HepG2 (cell line): ENCODE data around the gene KCNT1. TPM values are rescaled to one million over a fixed set of nuclear protein-coding genes. Genes with fewer than 3 reads are reported as not detected.

ENCODE experiments used
- ATAC-seq: fragments of 200-7000 bp; cut with Tn5 transposase; 3 replicates; pipeline ENCODE4 v1.9.1; 2020; ENCODE audit warnings: mild to moderate bottlenecking, moderate library complexity
- BruUV-seq: library from RNA; stranded (reverse); fragments of 400-500 nt; replicated peaks from 2 replicates; lab custom pipeline; 2021; lab: Mats Ljungman, UMichigan
- CTCF ChIA-PET: fragments of 300-600 bp; formaldehyde crosslinking; extraction: SDS; loops from one replicate; lab custom pipeline; 2021; ENCODE audit warnings: low total read pairs, inconsistent platforms, low intra/inter-chr PET ratio; lab: Yijun Ruan, JAX
- POLR2A ChIA-PET: fragments of 350-600 bp; sonication (Branson Sonifier 250); formaldehyde crosslinking; loops from one replicate; lab custom pipeline; 2020; ENCODE audit warnings: antibody characterized with exemption, inconsistent platforms; lab: Yijun Ruan, JAX
- DNase-seq: peaks from one replicate; pipeline ENCODE4 v3.0.0-alpha.2; 2015; ENCODE audit warnings: low spot score
- FAIRE-seq: peaks from 3 replicates; lab custom pipeline; 2011; peaks lifted over from hg19 to GRCh38; lab: Jason Lieb, UNC
- H2AFZ ChIP-seq: one replicate; pipeline ENCODE4 v1.6.1; 2011; ENCODE audit warnings: low read length, inconsistent platforms
- H3K27ac ChIP-seq: fragments of 300-600 bp; 3 replicates; pipeline ENCODE4 v1.8.0; 2011; ENCODE audit warnings: mixed run types, mild to moderate bottlenecking, mixed read lengths, low read length, inconsistent platforms; ENCODE audit not compliant: insufficient read depth; ENCODE audit errors: extremely low read length
- H3K27me3 ChIP-seq, 2 experiments: fragments of 200-600 bp in 1 of 2; 2 replicates in 1 of 2; 3 replicates in 1 of 2; pipeline versions ENCODE4 v1.6.0 to v1.8.0; 2011; ENCODE audit warnings: low read length in 2 of 2, mild to moderate bottlenecking in 2 of 2, moderate library complexity in 2 of 2, inconsistent platforms in 1 of 2; ENCODE audit not compliant: insufficient read depth in 2 of 2, control insufficient read depth in 1 of 2
- H3K36me3 ChIP-seq, 2 experiments: fragments of 200-600 bp in 1 of 2; replicated peaks in 1 of 2; 2 replicates in 1 of 2; 3 replicates in 1 of 2; pipeline versions ENCODE4 v1.5.1 to v1.8.0; 2011; ENCODE audit warnings: low read length in 2 of 2, inconsistent platforms in 1 of 2; ENCODE audit not compliant: insufficient read depth in 2 of 2, control insufficient read depth in 1 of 2
- H3K4me1 ChIP-seq: 2 replicates; pipeline ENCODE4 v1.5.1; 2012; ENCODE audit warnings: low read length, inconsistent platforms; ENCODE audit not compliant: insufficient read depth
- H3K4me2 ChIP-seq: 2 replicates; pipeline ENCODE4 v1.6.0; 2011; ENCODE audit warnings: low read depth, low read length, inconsistent platforms
- H3K4me3 ChIP-seq, 3 experiments: fragments of 200-600 bp in 1 of 3; sonication (generic), shearing (Covaris generic) in 1 of 3; replicated peaks in 1 of 3; 2 replicates each; pipeline ENCODE4 v1.5.1; 2011 to 2016; ENCODE audit warnings: low read length in 3 of 3, inconsistent platforms in 2 of 3, low read depth in 2 of 3, mild to moderate bottlenecking in 2 of 3, control low read depth in 1 of 3, mixed read lengths in 1 of 3; ENCODE audit not compliant: insufficient read depth in 1 of 3
- H3K79me2 ChIP-seq: one replicate; pipeline ENCODE4 v1.6.1; 2011; ENCODE audit warnings: low read length, inconsistent platforms; ENCODE audit not compliant: insufficient read depth
- H3K9ac ChIP-seq: 2 replicates; pipeline ENCODE4 v1.6.0; 2011; ENCODE audit warnings: mild to moderate bottlenecking, low read depth, low read length, inconsistent platforms; ENCODE audit not compliant: insufficient read depth
- H3K9me3 ChIP-seq: 2 replicates; pipeline ENCODE4 v1.5.1; 2012; ENCODE audit warnings: mild to moderate bottlenecking, low read length
- H4K20me1 ChIP-seq: 2 replicates; pipeline ENCODE4 v1.6.0; 2011; ENCODE audit warnings: inconsistent platforms, mild to moderate bottlenecking, low read length, moderate library complexity; ENCODE audit not compliant: insufficient read depth
- CC2D1A ChIP-seq: sonication (generic); formaldehyde crosslinking; IDR thresholded peaks from 2 replicates; pipeline ENCODE4 v1.8.1; 2023; ENCODE audit warnings: mild to moderate bottlenecking, missing genetic modification reagents
- DR1 ChIP-seq: sonication (generic); formaldehyde crosslinking; IDR thresholded peaks from 2 replicates; pipeline ENCODE4 v1.8.0; 2021; ENCODE audit warnings: mild to moderate bottlenecking, missing genetic modification reagents, inconsistent platforms
- GATAD2A ChIP-seq: IDR thresholded peaks from 2 replicates; pipeline ENCODE4 v1.6.1; 2016
- GRHL1 ChIP-seq: sonication (generic); formaldehyde crosslinking; conservative IDR thresholded peaks from 2 replicates; pipeline ENCODE4 v1.8.0; 2022; ENCODE audit warnings: missing genetic modification reagents
- HNRNPUL1 ChIP-seq: fragments of 200-400 bp; formaldehyde crosslinking; IDR thresholded peaks from 2 replicates; pipeline ENCODE4 v1.6.1; 2017; ENCODE audit warnings: low read depth, mild to moderate bottlenecking, low read length, moderate library complexity
- NFE2L2 ChIP-seq: fragments of 150-350 bp; IDR thresholded peaks from 2 replicates; pipeline ENCODE4 v1.6.1; 2014; ENCODE audit warnings: low read length
- NR2F1 ChIP-seq, 2 experiments: fragments of 450-650 bp in 1 of 2; formaldehyde crosslinking in 1 of 2; IDR thresholded peaks; 2 replicates each; pipeline versions ENCODE4 v1.5.0 to v1.6.1; 2016 to 2020; ENCODE audit warnings: mild to moderate bottlenecking in 1 of 2, missing compliant biosample characterization in 1 of 2, missing genetic modification reagents in 1 of 2, moderate library complexity in 1 of 2
- PITX1 ChIP-seq: sonication (generic); formaldehyde crosslinking; IDR thresholded peaks from 2 replicates; pipeline ENCODE4 v1.5.1; 2020; ENCODE audit warnings: mild to moderate bottlenecking, missing genetic modification reagents
- SATB2 ChIP-seq: sonication (generic); formaldehyde crosslinking; IDR thresholded peaks from 2 replicates; pipeline ENCODE4 v1.5.0; 2020; ENCODE audit warnings: missing genetic modification reagents
- YEATS2 ChIP-seq: sonication (generic); formaldehyde crosslinking; IDR thresholded peaks from 2 replicates; pipeline ENCODE4 v1.4.0; 2020; ENCODE audit warnings: missing genetic modification reagents, borderline replicate concordance
- ZBTB38 ChIP-seq: sonication (generic); formaldehyde crosslinking; IDR thresholded peaks from 2 replicates; pipeline ENCODE4 v1.5.1; 2020; ENCODE audit warnings: mild to moderate bottlenecking, missing genetic modification reagents
- ZKSCAN5 ChIP-seq: sonication (generic); formaldehyde crosslinking; IDR thresholded peaks from 2 replicates; pipeline ENCODE4 v1.5.1; 2020; ENCODE audit warnings: mild to moderate bottlenecking, missing genetic modification reagents
- ZNF253 ChIP-seq: sonication (generic); formaldehyde crosslinking; IDR thresholded peaks from 2 replicates; pipeline ENCODE4 v1.8.0; 2022; ENCODE audit warnings: mild to moderate bottlenecking, missing genetic modification reagents, borderline replicate concordance
- ZNF292 ChIP-seq: sonication (generic); formaldehyde crosslinking; IDR thresholded peaks from 2 replicates; pipeline ENCODE4 v1.8.1; 2022; ENCODE audit warnings: mild to moderate bottlenecking, low read depth, missing genetic modification reagents, borderline replicate concordance
- ZNF614 ChIP-seq: IDR thresholded peaks from 2 replicates; pipeline ENCODE4 v1.6.1; 2018; ENCODE audit warnings: missing biosample characterization, missing genetic modification reagents, inconsistent platforms, borderline replicate concordance
- WGBS: methylation state at CpG from one replicate; pipeline ENCODE4 v1.1.6; 2017; ENCODE audit warnings: low lambda C conversion rate; 5-methylcytosine and 5-hydroxymethylcytosine counted together
- in situ Hi-C: cut with HindIII; loops from 2 replicates; pipeline ENCODE4 v1.10.0; 2017; ENCODE audit warnings: low pct_unique_long_range_greater_than_20kb; ENCODE audit not compliant: extremely low pct_ligation_motif_present
- intact Hi-C: fragments of 100-400 bp; cut with micrococcal nuclease; formaldehyde crosslinking; loops from one replicate; pipeline ENCODE4 v1.10.0; 2022; ENCODE audit not compliant: unreplicated experiment
- polyA plus RNA-seq, 8 experiments: library from polyadenylated mRNA; depleted of rRNA in 3 of 8; stranded (reverse) in 7 of 8; unstranded in 1 of 8; fragments of >200 nt; fragmentation: Illumina TruSeq in 4 of 8; extraction: Trizol in 4 of 8; gene quantifications; 2 replicates each; pipeline versions ENCODE4 v1.2.1 to v1.2.3, GENCODE V29; 2011 to 2016; ENCODE audit warnings: low read depth in 4 of 8, missing spikeins in 1 of 8, mixed read lengths in 1 of 8; ENCODE audit not compliant: insufficient read depth in 1 of 8
- total RNA-seq, 5 experiments: library from RNA; depleted of rRNA; stranded (reverse); fragments of >200 nt; fragmentation: Illumina TruSeq; extraction: Trizol; gene quantifications; 2 replicates each; pipeline ENCODE4 v1.2.3, GENCODE V29; 2016; ENCODE audit warnings: low read depth in 1 of 5
- TF ChIP-seq, protein P1 (sequence below): sonication (generic); formaldehyde crosslinking; IDR thresholded peaks from 2 replicates; pipeline ENCODE4 v1.5.0; 2020; ENCODE audit warnings: mild to moderate bottlenecking, low read depth, missing genetic modification reagents, borderline replicate concordance
- TF ChIP-seq, protein P2 (sequence below): IDR thresholded peaks from 2 replicates; pipeline ENCODE4 v1.6.1; 2016
- TF ChIP-seq, protein P3 (sequence below): sonication (generic); formaldehyde crosslinking; IDR thresholded peaks from 2 replicates; pipeline ENCODE4 v1.4.0; 2020; ENCODE audit warnings: missing genetic modification reagents, borderline replicate concordance

Gene KCNT1
- total and polyA plus RNA-seq, 2 of the 13 experiments (the other 11 are each of a cell fraction or from before 2014, with no cell fraction given), result not detected

- ChIA-PET POLR2A (no interaction called here), CTCF (no interaction called here)
- H3K27me3 ChIP-seq, result peaks cover 6 to 49% of the 10 kb centered on the region in 2 experiments; a peak in 4 of 5 replicates
- no peak overlapping the region for H3K4me2 ChIP-seq
- H4K20me1 ChIP-seq, result no peaks in the 10 kb centered on the region
- BruUV-seq, result no TSS peak
- no peaks in the 10 kb centered on the region for H3K4me1 ChIP-seq
- WGBS, result 42% methylated on average over 12 of the region's 24 CpGs
- no peaks in the 10 kb centered on the region for H3K79me2 ChIP-seq
- H3K9me3 ChIP-seq, result peaks cover 12% of the 10 kb centered on the region
- intact Hi-C loops, result no loop called here
- FAIRE-seq (no peak), DNase-seq (no peak), ATAC-seq (no peak)
- in situ Hi-C loops, result no loop called here
- no peak overlapping the region for H3K4me3 ChIP-seq
- TF ChIP-seq PITX1, result no peak
- TF ChIP-seq HNRNPUL1, result no peak
- TF ChIP-seq, protein P1, sequence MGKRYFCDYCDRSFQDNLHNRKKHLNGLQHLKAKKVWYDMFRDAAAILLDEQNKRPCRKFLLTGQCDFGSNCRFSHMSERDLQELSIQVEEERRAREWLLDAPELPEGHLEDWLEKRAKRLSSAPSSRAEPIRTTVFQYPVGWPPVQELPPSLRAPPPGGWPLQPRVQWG (CRISPR knock-in tag), result no peak
- TF ChIP-seq ZNF614, result no peak
- TF ChIP-seq ZBTB38 (CRISPR knock-in tag), result no peak
- TF ChIP-seq SATB2 (CRISPR knock-in tag), result no peak
- TF ChIP-seq, protein P2, sequence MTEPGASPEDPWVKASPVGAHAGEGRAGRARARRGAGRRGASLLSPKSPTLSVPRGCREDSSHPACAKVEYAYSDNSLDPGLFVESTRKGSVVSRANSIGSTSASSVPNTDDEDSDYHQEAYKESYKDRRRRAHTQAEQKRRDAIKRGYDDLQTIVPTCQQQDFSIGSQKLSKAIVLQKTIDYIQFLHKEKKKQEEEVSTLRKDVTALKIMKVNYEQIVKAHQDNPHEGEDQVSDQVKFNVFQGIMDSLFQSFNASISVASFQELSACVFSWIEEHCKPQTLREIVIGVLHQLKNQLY (CRISPR knock-in tag), result no peak
- no peak for TF ChIP-seq ZKSCAN5 (CRISPR knock-in tag)
- TF ChIP-seq ZNF253 (CRISPR knock-in tag), result no peak
- TF ChIP-seq DR1 (CRISPR knock-in tag), result no peak
- no peak for TF ChIP-seq CC2D1A
- TF ChIP-seq, protein P3, sequence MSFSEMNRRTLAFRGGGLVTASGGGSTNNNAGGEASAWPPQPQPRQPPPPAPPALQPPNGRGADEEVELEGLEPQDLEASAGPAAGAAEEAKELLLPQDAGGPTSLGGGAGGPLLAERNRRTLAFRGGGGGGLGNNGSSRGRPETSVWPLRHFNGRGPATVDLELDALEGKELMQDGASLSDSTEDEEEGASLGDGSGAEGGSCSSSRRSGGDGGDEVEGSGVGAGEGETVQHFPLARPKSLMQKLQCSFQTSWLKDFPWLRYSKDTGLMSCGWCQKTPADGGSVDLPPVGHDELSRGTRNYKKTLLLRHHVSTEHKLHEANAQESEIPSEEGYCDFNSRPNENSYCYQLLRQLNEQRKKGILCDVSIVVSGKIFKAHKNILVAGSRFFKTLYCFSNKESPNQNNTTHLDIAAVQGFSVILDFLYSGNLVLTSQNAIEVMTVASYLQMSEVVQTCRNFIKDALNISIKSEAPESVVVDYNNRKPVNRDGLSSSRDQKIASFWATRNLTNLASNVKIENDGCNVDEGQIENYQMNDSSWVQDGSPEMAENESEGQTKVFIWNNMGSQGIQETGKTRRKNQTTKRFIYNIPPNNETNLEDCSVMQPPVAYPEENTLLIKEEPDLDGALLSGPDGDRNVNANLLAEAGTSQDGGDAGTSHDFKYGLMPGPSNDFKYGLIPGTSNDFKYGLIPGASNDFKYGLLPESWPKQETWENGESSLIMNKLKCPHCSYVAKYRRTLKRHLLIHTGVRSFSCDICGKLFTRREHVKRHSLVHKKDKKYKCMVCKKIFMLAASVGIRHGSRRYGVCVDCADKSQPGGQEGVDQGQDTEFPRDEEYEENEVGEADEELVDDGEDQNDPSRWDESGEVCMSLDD (CRISPR knock-in tag), result no peak
- TF ChIP-seq ZNF292 (CRISPR knock-in tag), result no peak
- TF ChIP-seq GRHL1 (CRISPR knock-in tag), result no peak
- TF ChIP-seq NR2F1 (CRISPR knock-in tag; IDR thresholded peaks at IDR 0.05), result no peak
- TF ChIP-seq NFE2L2, result no peak
- TF ChIP-seq YEATS2 (CRISPR knock-in tag), result no peak
- TF ChIP-seq GATAD2A, result no peak
- H3K36me3 ChIP-seq, result no peaks in the 10 kb centered on the region
- H2AFZ ChIP-seq, result no peak overlapping the region
- no peak overlapping the region for H3K27ac ChIP-seq
- H3K9ac ChIP-seq, result no peak overlapping the region
Observed at GRCh38 chr9:135763716-135764446, 61.9 kb downstream of the KCNT1 start.
